ENCODE results near the gene RYR2.

DNA sequence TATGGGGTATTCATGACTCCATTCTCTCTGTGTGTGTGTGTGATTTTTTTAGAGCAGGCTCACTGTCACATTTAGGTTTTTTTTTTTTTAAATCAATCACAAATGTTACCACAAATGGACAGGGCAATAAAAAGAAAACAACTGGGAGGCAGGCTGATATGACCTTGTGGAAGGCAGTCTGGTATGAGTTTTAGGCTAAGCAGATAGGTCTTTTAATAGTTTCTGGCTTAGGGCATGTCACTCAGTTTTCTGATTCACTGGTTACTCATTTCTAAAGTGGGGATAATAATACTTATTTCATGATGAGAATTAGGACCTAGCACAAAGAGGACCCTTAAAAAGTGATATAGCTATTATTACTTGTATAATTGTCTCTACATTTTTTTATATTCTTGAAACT, 278.9 kb downstream of the RYR2 start:
- TF ChIP-seq POLR2A (IDR thresholded peaks at IDR 0.05; ENCODE audit: low read length) (no peak), EHMT2 (IDR thresholded peaks at IDR 0.05; ENCODE audit: low read depth) (no peak), EP300 (IDR thresholded peaks at IDR 0.05) (no peak), RCOR1 (IDR thresholded peaks at IDR 0.05; ENCODE audit: low read depth, low read length) (no peak), RAD21 (conservative IDR thresholded peaks at IDR 0.05 in 1 of 2, IDR thresholded peaks at IDR 0.05 in 1 of 2) (no peak), NFE2L2 (conservative IDR thresholded peaks at IDR 0.05; ENCODE audit: low read length) (no peak), RNF2 (IDR thresholded peaks at IDR 0.05; ENCODE audit: borderline replicate concordance, low read depth) (no peak), HDAC2 (IDR thresholded peaks at IDR 0.05) (no peak), CEBPB (IDR thresholded peaks at IDR 0.05) (no peak), KDM1A (IDR thresholded peaks at IDR 0.05; ENCODE audit: low read depth) (no peak)
- TF ChIP-seq, protein P1, sequence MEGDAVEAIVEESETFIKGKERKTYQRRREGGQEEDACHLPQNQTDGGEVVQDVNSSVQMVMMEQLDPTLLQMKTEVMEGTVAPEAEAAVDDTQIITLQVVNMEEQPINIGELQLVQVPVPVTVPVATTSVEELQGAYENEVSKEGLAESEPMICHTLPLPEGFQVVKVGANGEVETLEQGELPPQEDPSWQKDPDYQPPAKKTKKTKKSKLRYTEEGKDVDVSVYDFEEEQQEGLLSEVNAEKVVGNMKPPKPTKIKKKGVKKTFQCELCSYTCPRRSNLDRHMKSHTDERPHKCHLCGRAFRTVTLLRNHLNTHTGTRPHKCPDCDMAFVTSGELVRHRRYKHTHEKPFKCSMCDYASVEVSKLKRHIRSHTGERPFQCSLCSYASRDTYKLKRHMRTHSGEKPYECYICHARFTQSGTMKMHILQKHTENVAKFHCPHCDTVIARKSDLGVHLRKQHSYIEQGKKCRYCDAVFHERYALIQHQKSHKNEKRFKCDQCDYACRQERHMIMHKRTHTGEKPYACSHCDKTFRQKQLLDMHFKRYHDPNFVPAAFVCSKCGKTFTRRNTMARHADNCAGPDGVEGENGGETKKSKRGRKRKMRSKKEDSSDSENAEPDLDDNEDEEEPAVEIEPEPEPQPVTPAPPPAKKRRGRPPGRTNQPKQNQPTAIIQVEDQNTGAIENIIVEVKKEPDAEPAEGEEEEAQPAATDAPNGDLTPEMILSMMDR (IDR thresholded peaks at IDR 0.05) = no peak
- TF ChIP-seq, protein P2, sequence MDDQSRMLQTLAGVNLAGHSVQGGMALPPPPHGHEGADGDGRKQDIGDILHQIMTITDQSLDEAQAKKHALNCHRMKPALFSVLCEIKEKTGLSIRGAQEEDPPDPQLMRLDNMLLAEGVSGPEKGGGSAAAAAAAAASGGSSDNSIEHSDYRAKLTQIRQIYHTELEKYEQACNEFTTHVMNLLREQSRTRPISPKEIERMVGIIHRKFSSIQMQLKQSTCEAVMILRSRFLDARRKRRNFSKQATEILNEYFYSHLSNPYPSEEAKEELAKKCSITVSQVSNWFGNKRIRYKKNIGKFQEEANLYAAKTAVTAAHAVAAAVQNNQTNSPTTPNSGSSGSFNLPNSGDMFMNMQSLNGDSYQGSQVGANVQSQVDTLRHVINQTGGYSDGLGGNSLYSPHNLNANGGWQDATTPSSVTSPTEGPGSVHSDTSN (IDR thresholded peaks at IDR 0.05) = no peak
- TF ChIP-seq, protein P3, sequence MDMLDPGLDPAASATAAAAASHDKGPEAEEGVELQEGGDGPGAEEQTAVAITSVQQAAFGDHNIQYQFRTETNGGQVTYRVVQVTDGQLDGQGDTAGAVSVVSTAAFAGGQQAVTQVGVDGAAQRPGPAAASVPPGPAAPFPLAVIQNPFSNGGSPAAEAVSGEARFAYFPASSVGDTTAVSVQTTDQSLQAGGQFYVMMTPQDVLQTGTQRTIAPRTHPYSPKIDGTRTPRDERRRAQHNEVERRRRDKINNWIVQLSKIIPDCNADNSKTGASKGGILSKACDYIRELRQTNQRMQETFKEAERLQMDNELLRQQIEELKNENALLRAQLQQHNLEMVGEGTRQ (IDR thresholded peaks at IDR 0.05) = no peak
- TF ChIP-seq, protein P4, sequence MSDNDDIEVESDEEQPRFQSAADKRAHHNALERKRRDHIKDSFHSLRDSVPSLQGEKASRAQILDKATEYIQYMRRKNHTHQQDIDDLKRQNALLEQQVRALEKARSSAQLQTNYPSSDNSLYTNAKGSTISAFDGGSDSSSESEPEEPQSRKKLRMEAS (IDR thresholded peaks at IDR 0.05) = no peak

Data from A549 (cell line).